HepG2 (cell line): ENCODE data around the gene NDUFS7. TPM values are rescaled to one million over a fixed set of nuclear protein-coding genes. Genes with fewer than 3 reads are reported as not detected.
A peak's percentile ranks its signal among the peaks of the same experiment; 100 is the strongest.

ENCODE experiments used
- ATAC-seq: fragments of 200-7000 bp; cut with Tn5 transposase; 3 replicates; pipeline ENCODE4 v1.9.1; 2020; ENCODE audit warnings: mild to moderate bottlenecking, moderate library complexity
- BruUV-seq: library from RNA; stranded (reverse); fragments of 400-500 nt; replicated peaks from 2 replicates; lab custom pipeline; 2021; lab: Mats Ljungman, UMichigan
- CTCF ChIA-PET: fragments of 300-600 bp; formaldehyde crosslinking; extraction: SDS; loops from one replicate; lab custom pipeline; 2021; ENCODE audit warnings: low total read pairs, inconsistent platforms, low intra/inter-chr PET ratio; lab: Yijun Ruan, JAX
- POLR2A ChIA-PET: fragments of 350-600 bp; sonication (Branson Sonifier 250); formaldehyde crosslinking; loops from one replicate; lab custom pipeline; 2020; ENCODE audit warnings: antibody characterized with exemption, inconsistent platforms; lab: Yijun Ruan, JAX
- DNase-seq: peaks from one replicate; pipeline ENCODE4 v3.0.0-alpha.2; 2015; ENCODE audit warnings: low spot score
- FAIRE-seq: peaks from 3 replicates; lab custom pipeline; 2011; peaks lifted over from hg19 to GRCh38; lab: Jason Lieb, UNC
- H2AFZ ChIP-seq: one replicate; pipeline ENCODE4 v1.6.1; 2011; ENCODE audit warnings: low read length, inconsistent platforms
- H3K27ac ChIP-seq: fragments of 300-600 bp; 3 replicates; pipeline ENCODE4 v1.8.0; 2011; ENCODE audit warnings: mixed run types, mild to moderate bottlenecking, mixed read lengths, low read length, inconsistent platforms; ENCODE audit not compliant: insufficient read depth; ENCODE audit errors: extremely low read length
- H3K27me3 ChIP-seq, 2 experiments: fragments of 200-600 bp in 1 of 2; 2 replicates in 1 of 2; 3 replicates in 1 of 2; pipeline versions ENCODE4 v1.6.0 to v1.8.0; 2011; ENCODE audit warnings: low read length in 2 of 2, mild to moderate bottlenecking in 2 of 2, moderate library complexity in 2 of 2, inconsistent platforms in 1 of 2; ENCODE audit not compliant: insufficient read depth in 2 of 2, control insufficient read depth in 1 of 2
- H3K36me3 ChIP-seq, 2 experiments: fragments of 200-600 bp in 1 of 2; replicated peaks in 1 of 2; 2 replicates in 1 of 2; 3 replicates in 1 of 2; pipeline versions ENCODE4 v1.5.1 to v1.8.0; 2011; ENCODE audit warnings: low read length in 2 of 2, inconsistent platforms in 1 of 2; ENCODE audit not compliant: insufficient read depth in 2 of 2, control insufficient read depth in 1 of 2
- H3K4me1 ChIP-seq: 2 replicates; pipeline ENCODE4 v1.5.1; 2012; ENCODE audit warnings: low read length, inconsistent platforms; ENCODE audit not compliant: insufficient read depth
- H3K4me2 ChIP-seq: 2 replicates; pipeline ENCODE4 v1.6.0; 2011; ENCODE audit warnings: low read depth, low read length, inconsistent platforms
- H3K4me3 ChIP-seq, 3 experiments: fragments of 200-600 bp in 1 of 3; sonication (generic), shearing (Covaris generic) in 1 of 3; replicated peaks in 1 of 3; 2 replicates each; pipeline ENCODE4 v1.5.1; 2011 to 2016; ENCODE audit warnings: low read length in 3 of 3, inconsistent platforms in 2 of 3, low read depth in 2 of 3, mild to moderate bottlenecking in 2 of 3, control low read depth in 1 of 3, mixed read lengths in 1 of 3; ENCODE audit not compliant: insufficient read depth in 1 of 3
- H3K79me2 ChIP-seq: one replicate; pipeline ENCODE4 v1.6.1; 2011; ENCODE audit warnings: low read length, inconsistent platforms; ENCODE audit not compliant: insufficient read depth
- H3K9ac ChIP-seq: 2 replicates; pipeline ENCODE4 v1.6.0; 2011; ENCODE audit warnings: mild to moderate bottlenecking, low read depth, low read length, inconsistent platforms; ENCODE audit not compliant: insufficient read depth
- H3K9me3 ChIP-seq: 2 replicates; pipeline ENCODE4 v1.5.1; 2012; ENCODE audit warnings: mild to moderate bottlenecking, low read length
- H4K20me1 ChIP-seq: 2 replicates; pipeline ENCODE4 v1.6.0; 2011; ENCODE audit warnings: inconsistent platforms, mild to moderate bottlenecking, low read length, moderate library complexity; ENCODE audit not compliant: insufficient read depth
- AGO2 ChIP-seq: fragments of 200-400 bp; formaldehyde crosslinking; optimal IDR thresholded peaks from 2 replicates; pipeline ENCODE3; 2017; ENCODE audit warnings: mild to moderate bottlenecking, low read depth, low read length, moderate library complexity
- AHDC1 ChIP-seq: sonication (generic); formaldehyde crosslinking; IDR thresholded peaks from 2 replicates; pipeline ENCODE4 v1.5.1; 2020; ENCODE audit warnings: mild to moderate bottlenecking, missing genetic modification reagents, borderline replicate concordance
- POLR2G ChIP-seq: fragments of 200-400 bp; formaldehyde crosslinking; IDR thresholded peaks from 2 replicates; pipeline ENCODE4 v1.6.1; 2018; ENCODE audit warnings: mild to moderate bottlenecking, low read depth, low read length, moderate library complexity
- SMAD1 ChIP-seq: sonication (generic); formaldehyde crosslinking; IDR thresholded peaks from 2 replicates; pipeline ENCODE4 v1.4.0; 2020; ENCODE audit warnings: missing genetic modification reagents, low read depth, mild to moderate bottlenecking, borderline replicate concordance
- THAP11 ChIP-seq: IDR thresholded peaks from 2 replicates; pipeline ENCODE4 v1.6.1; 2016; ENCODE audit warnings: missing biosample characterization, missing genetic modification reagents
- ZEB1 ChIP-seq: IDR thresholded peaks from 2 replicates; pipeline ENCODE4 v1.6.1; 2012; ENCODE audit warnings: mild to moderate bottlenecking, low read depth, inconsistent platforms; ENCODE audit not compliant: insufficient replicate concordance
- ZMAT5 ChIP-seq: sonication (generic); formaldehyde crosslinking; IDR thresholded peaks from 2 replicates; pipeline ENCODE4 v1.5.0; 2020; ENCODE audit warnings: mild to moderate bottlenecking, low read depth, missing genetic modification reagents, borderline replicate concordance
- ZNF264 ChIP-seq: sonication (generic); formaldehyde crosslinking; IDR thresholded peaks from 2 replicates; pipeline ENCODE4 v1.4.0; 2020; ENCODE audit warnings: missing genetic modification reagents
- ZNF501 ChIP-seq: sonication (generic); formaldehyde crosslinking; IDR thresholded peaks from 2 replicates; pipeline ENCODE4 v1.5.1; 2020; ENCODE audit warnings: mild to moderate bottlenecking, moderate library complexity, missing genetic modification reagents
- ZNF772 ChIP-seq: sonication (generic); formaldehyde crosslinking; IDR thresholded peaks from 2 replicates; pipeline ENCODE4 v1.5.0; 2020; ENCODE audit warnings: mild to moderate bottlenecking, missing genetic modification reagents
- WGBS: methylation state at CpG from one replicate; pipeline ENCODE4 v1.1.6; 2017; ENCODE audit warnings: low lambda C conversion rate; 5-methylcytosine and 5-hydroxymethylcytosine counted together
- in situ Hi-C: cut with HindIII; loops from 2 replicates; pipeline ENCODE4 v1.10.0; 2017; ENCODE audit warnings: low pct_unique_long_range_greater_than_20kb; ENCODE audit not compliant: extremely low pct_ligation_motif_present
- intact Hi-C: fragments of 100-400 bp; cut with micrococcal nuclease; formaldehyde crosslinking; loops from one replicate; pipeline ENCODE4 v1.10.0; 2022; ENCODE audit not compliant: unreplicated experiment
- polyA plus RNA-seq, 8 experiments: library from polyadenylated mRNA; depleted of rRNA in 3 of 8; stranded (reverse) in 7 of 8; unstranded in 1 of 8; fragments of >200 nt; fragmentation: Illumina TruSeq in 4 of 8; extraction: Trizol in 4 of 8; gene quantifications; 2 replicates each; pipeline versions ENCODE4 v1.2.1 to v1.2.3, GENCODE V29; 2011 to 2016; ENCODE audit warnings: low read depth in 4 of 8, missing spikeins in 1 of 8, mixed read lengths in 1 of 8; ENCODE audit not compliant: insufficient read depth in 1 of 8
- total RNA-seq, 5 experiments: library from RNA; depleted of rRNA; stranded (reverse); fragments of >200 nt; fragmentation: Illumina TruSeq; extraction: Trizol; gene quantifications; 2 replicates each; pipeline ENCODE4 v1.2.3, GENCODE V29; 2016; ENCODE audit warnings: low read depth in 1 of 5

NDUFS7 gene
- total and polyA plus RNA-seq, 2 of the 13 experiments (the other 11 are each of a cell fraction or from before 2014, with no cell fraction given) = 34.3 to 66.9 TPM

GRCh38 chr19:1431759-1432506 is 48.2 kb downstream of the NDUFS7 start:
- no peaks in the 10 kb centered on the region for H3K4me1 ChIP-seq
- no peaks in the 10 kb centered on the region for H3K27me3 ChIP-seq
- peaks cover 4% of the 10 kb centered on the region for H3K79me2 ChIP-seq
- H3K27ac ChIP-seq = no peak overlapping the region
- H3K4me2 ChIP-seq = no peak overlapping the region
- no TSS peak for BruUV-seq
- DNase-seq (no peak), FAIRE-seq (no peak), ATAC-seq (no peak)
- H3K9ac ChIP-seq = no peak overlapping the region
- peaks cover 27 to 66% of the 10 kb centered on the region in 2 experiments for H3K36me3 ChIP-seq
- in situ Hi-C loops = no loop called here
- no peak overlapping the region for H2AFZ ChIP-seq
- WGBS = 93% methylated on average over 8 of the region's 24 CpGs
- intact Hi-C loops = no loop called here
- ChIA-PET CTCF (no interaction called here), POLR2A (no interaction called here)
- no peak overlapping the region for H3K4me3 ChIP-seq
- H3K9me3 ChIP-seq = no peaks in the 10 kb centered on the region
- peaks cover 4% of the 10 kb centered on the region for H4K20me1 ChIP-seq
- TF ChIP-seq AGO2 (peak; percentile 61), ZEB1 (no peak), POLR2G (0 out of 2 replicates have a peak, but pooled peaks have one; percentile 24)

- Histone ChIP-seq H3K4me1 (peaks cover 4% of the 10 kb centered on the region), H3K4me2 (no peak overlapping the region), H3K36me3 (peaks cover 27 to 62% of the 10 kb centered on the region in 2 experiments), H4K20me1 (no peaks in the 10 kb centered on the region), H3K9me3 (no peaks in the 10 kb centered on the region), H3K9ac (no peak overlapping the region), H3K4me3 (no peak overlapping the region), H3K79me2 (peaks cover 4% of the 10 kb centered on the region), H2AFZ (no peak overlapping the region), H3K27ac (no peak overlapping the region), H3K27me3 (no peaks in the 10 kb centered on the region)
- CTCF ChIA-PET = no interaction called here
- POLR2A ChIA-PET = no interaction called here
- in situ Hi-C loops (no loop called here), intact Hi-C loops (no loop called here)
- ATAC-seq = no peak
- 99% methylated on average over 16 of the region's 16 CpGs for WGBS
- DNase-seq = no peak
- no peak for FAIRE-seq
- no TSS peak for BruUV-seq
- TF ChIP-seq SMAD1 (no peak), ZMAT5 (CRISPR knock-in tag) (no peak), AHDC1 (CRISPR knock-in tag) (no peak), ZNF772 (no peak), ZNF264 (CRISPR knock-in tag) (no peak), THAP11 (CRISPR knock-in tag) (no peak), ZNF501 (CRISPR knock-in tag) (no peak)
Measured at GRCh38 chr19:1432507-1432887, 48.8 kb downstream of the NDUFS7 start.
